Peyer's patch (tissue), 4 donors: ENCODE measurements around the gene EDRF1.

Experiments used
- CTCF ChIP-seq, 6 experiments: fragments of 450-650 bp in 4 of 6; fragments of 200-600 bp in 2 of 6; sonication (generic) in 1 of 6; IDR thresholded peaks; one replicate each; pipeline ENCODE4 v1.5.1; 2017 to 2019; ENCODE audit warnings: antibody characterized with exemption in 6 of 6, mild to moderate bottlenecking in 3 of 6, moderate library complexity in 1 of 6
- POLR2A ChIP-seq, 2 donors: fragments of 450-650 bp; IDR thresholded peaks; one replicate each; pipeline ENCODE4 v1.5.1; 2017; ENCODE audit warnings: antibody characterized with exemption in 2 of 2, mild to moderate bottlenecking in 2 of 2, moderate library complexity in 2 of 2

GRCh38 chr10:125698481-125698998 is 21.0 kb upstream of the EDRF1 start:
- TF ChIP-seq CTCF (IDR thresholded peaks at IDR 0.05) (no peak), POLR2A (IDR thresholded peaks at IDR 0.05) (no peak)
